Pulmonary artery endothelial cell (primary cell): ENCODE data around the gene GPNMB. TPM values are rescaled to one million over a fixed set of nuclear protein-coding genes. Genes with fewer than 3 reads are reported as not detected.

Source experiments
- DNase-seq: peaks from one replicate; pipeline ENCODE4 v3.0.0-alpha.2; 2011; ENCODE audit warnings: low read depth, low spot score
- total RNA-seq: library from RNA; depleted of rRNA; stranded (reverse); fragments of >200 nt; gene quantifications from 2 replicates; pipeline ENCODE4 v1.2.3, GENCODE V29; 2014

Gene GPNMB
- total RNA-seq, 1 donor from 2014 or later = 0.59 TPM

- DNase-seq = no peak
Observed at GRCh38 chr7:23228412-23228811, 18.2 kb upstream of the GPNMB start.

DNA sequence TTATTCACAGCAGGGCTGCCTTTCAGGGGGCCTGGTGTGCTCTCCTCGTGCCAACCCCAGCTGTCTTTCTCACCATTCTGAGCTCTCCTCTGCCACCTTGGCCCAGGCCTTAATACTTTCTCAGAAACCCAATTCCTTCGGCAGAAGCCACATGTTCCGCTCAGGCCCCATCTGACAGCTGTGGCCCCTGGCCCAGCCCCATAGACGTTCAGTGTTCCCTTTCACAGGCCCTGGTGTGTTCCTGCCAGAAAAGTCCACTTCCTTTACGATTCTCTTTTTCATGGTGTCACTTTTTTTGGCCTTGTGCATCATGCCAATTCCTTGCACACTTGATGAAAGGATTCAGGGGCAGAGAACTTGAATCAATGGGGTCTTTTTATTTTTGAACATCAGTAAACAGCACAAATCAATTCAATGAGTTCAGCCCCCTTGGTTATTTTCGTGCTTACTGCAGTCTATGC is 15.9 kb upstream of the GPNMB start:
- DNase-seq = no peak

DNA sequence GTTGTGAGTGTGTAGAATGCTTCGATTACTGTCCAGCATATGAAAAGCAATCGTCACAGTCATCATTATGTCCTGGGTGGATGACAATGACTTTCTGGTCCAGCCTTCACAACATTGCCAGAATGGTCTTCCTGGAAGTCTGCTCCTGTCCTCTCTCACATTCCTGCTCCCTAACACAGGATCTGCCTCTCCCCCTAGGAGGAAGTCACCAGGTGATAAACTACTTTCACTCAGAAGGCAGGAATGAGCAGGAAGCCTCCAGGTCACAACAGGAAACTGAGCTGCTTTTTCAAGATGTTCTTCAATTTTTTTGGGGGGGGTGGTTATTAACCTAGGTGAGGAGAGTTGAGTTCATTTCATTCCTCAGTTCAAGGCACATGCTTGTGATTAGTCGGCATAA is 13.6 kb upstream of the GPNMB start:
- DNase-seq = no peak

- no peak for DNase-seq
Observed at GRCh38 chr7:23234569-23235296, 11.8 kb upstream of the GPNMB start.

- no peak for DNase-seq
Observed at GRCh38 chr7:23235813-23236221, 10.8 kb upstream of the GPNMB start.

DNA sequence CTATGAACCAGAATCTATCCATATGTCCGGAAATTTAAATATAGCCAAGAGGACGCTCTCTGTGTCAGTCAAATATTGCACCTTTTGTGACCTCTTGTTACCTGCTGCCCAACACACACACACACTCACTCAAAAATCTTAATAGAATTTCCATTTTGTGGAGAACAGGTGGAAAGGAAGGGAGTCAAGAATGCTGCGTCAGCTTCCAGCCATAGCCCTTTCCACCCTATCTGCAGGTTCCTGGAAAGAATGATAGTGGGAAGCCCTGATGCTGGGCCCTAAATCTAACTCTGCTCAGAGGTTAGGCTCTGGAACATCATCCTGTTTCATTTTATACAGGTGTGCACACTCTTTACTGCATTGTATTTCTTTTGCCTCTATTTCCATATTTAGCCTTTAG is 9.6 kb upstream of the GPNMB start:
- no peak for DNase-seq

DNA sequence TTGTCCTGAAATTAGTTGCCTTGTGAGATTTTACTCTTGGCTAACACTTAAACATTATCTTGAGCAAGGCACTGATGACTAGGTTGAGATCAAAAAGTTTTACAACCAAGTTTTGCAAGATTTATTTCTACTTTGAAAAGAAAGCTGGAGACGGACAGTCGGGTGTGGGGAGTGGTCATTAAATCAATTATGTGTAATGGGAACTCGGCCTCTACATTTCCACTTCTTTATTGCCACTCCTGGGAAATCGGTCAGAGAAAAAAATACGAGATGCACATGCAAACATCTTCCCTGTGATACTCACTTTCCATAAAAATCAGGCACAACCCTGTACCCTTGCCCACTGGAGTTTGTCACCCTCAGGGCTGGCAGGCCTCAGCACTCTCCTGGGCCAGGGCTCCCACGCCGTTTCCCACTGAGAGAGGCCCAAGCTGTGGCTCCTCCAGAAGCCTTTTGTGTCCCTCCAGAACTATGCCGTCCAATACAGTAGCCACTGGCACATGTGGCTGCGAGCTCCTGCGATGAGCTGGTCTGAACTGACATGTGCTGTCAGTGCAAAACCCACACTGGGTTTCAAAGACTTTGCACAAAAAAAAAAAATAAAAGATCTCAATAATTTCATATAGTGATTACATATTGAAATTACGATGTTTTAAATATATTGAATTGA is 7.5 kb upstream of the GPNMB start:
- no peak for DNase-seq

- DNase-seq = no peak
Observed at GRCh38 chr7:23239698-23240097, 6.9 kb upstream of the GPNMB start.

DNA sequence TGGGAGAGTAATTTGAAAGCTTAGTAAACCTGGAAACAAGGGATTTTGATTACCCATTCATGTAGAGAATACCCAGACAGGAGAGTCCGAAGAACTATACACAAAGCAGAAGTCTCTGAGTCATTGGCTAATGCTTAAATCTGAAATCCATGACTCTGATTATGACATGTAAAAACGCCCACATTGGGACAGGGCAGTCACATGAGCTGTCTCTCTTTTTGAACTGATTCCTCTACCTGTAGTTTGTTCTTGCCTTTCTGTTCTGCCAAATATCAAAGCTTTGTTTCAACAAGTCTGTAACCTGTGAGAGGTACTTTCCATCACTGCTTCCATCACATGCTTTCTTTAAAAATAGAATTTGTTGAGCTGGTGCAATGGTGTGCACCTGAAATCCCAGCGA is 4.3 kb upstream of the GPNMB start:
- DNase-seq = no peak

DNA sequence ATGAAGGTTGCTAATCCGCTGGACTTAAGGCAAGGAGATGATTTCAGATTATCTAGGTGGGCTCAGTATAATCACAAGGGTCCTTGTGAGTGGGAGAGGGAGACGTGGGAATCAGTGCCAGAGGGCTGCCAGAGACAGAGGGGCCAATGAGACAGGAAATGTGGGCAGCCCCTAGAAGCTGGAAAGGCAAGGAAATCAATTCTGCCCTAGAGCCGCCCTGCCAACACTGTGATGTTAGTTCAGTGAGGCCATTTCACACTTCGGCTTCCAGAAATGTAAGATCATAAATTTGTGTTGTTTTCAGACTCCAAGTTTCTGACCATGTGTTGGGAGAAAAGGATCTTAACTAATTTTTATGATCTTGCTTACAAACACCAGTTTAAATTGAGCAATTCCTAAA is 3.6 kb upstream of the GPNMB start:
- DNase-seq = no peak

DNA sequence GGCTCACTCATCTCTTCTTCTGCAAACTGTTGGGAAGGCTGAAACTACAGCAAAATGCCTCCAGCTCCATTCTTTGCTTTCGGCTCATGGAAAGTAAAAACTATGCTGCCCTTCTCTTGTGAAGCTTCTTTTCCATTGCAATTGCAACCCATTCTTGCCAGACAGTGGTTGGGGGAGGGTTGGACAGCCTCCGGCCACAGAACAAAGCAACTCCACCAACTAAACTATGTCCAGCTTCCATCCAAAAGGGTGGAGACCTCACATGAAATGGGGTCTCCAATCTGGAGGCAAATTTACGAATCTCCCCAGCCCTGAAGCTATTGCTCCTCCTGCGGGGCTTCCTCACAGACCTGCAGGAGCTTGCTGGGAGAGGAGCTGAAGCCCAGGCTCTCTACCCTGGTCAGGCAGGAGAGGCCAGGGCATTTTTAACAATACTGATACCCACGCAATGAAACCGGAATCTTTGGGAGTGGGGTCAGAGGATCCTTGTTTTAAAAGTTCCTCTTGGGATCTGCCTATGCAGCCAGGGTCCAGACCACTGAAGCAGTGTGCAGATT is 549 bp downstream of the GPNMB start:
- no peak for DNase-seq

DNA sequence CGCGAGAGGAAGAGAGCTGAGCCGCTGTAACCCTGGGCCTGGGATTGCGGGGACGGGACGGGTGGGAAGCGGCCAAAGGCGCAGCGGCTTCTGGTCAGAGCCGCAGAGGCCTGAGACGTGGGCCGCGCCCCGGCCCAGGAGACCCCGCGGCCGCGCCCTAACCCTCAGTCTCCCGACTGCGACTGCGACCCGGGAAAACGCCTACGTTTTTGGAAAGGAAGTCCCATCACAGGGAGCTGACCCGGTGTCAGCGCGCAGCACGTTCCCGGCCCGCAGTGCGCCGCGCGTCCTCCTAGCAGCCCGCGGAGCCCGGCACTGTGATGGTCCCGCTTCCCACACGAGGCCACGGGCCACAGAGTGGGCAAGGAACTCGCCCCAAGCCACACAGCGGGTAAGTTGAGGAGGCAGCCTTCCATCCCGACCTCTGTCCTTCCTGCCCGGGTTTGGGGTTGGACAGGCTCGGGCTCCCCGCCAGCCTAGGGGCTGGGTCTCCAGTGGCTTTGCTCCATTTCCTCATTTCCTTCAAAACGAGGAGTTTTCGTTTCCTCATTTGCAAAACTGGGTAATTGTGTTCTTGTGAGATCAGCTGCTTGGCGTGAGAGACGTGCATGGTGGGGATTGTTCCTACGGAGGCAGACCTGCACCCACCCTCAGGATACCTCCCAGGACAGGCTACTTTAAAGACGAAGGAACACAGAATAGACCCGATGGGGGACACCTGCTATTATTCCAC is 1.2 kb downstream of the GPNMB start:
- no peak for DNase-seq

DNA sequence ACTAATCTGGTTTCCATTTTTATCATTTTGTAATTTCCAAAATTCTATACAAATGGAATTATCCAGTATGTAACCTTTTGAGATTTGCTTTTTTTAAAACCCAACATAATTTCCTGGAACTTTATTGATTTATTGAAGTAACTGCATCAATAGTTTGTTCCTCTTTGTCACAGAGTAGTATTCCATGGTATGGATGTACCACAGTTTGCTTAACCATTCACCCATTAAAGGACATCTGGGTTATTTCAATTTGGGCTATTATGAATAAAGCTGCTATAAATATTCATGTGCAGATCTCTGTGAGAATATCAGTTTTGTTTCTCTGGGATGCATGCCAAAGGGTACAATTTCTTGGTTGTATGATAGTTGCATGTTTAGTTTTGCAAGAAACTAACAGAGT is 2.9 kb downstream of the GPNMB start:
- no peak for DNase-seq

DNA sequence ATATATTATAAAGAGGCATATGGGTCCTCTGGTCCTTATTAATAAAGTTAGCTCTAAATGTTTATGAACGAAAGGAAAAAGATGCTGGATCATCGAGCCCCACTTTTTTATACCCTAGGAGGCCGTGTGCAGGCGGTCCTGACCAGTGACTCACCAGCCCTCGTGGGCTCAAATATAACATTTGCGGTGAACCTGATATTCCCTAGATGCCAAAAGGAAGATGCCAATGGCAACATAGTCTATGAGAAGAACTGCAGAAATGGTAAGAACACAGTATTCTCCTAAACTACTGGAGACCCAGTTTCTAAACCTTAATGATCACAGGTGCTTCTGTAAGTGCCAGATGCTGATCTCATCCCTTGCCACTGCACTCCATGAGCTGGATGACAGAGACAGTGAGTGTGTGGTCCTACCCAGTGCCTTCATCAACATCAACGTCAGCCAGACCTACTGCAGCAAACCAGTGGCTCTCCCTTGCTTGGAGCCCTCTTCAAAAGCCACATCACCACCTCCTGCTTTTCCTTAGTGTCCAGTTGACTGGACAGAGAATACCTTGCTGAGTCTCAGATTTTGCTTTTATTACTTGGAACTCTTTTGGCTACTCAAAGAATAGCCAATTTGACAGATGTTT is 7.6 kb downstream of the GPNMB start:
- DNase-seq = no peak

GRCh38 chr7:23256731-23257130 is 10.2 kb downstream of the GPNMB start:
- no peak for DNase-seq

- DNase-seq = no peak
Observed at GRCh38 chr7:23260371-23260770, 13.8 kb downstream of the GPNMB start.

- peak; percentile 7 for DNase-seq
Observed at GRCh38 chr7:23261843-23262452, 15.4 kb downstream of the GPNMB start.

DNA sequence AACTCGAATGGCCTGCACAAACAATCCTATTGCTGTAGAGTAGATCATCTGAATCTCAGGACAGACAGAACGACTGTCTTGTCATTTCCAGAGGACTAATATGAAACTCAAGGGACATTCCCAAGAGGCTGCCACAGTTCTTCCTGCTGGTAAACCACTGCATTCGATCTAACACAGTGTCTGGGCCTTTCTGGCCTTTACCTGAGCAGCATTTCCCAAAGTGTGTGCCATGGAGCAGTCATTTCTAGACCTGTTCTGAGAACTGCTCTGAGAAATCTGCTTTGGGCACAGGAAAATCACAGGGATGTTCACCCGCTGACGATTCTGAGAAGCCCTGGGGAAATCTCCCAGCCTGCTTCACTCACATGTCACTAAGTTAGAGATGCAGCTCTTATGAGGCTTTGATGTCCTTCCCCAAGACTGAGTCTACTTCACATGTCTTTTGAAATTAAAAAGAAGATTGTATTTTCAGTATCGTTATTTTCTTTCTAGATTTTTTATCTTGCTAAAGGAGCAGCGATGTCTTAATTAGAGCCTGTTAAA is 18.4 kb downstream of the GPNMB start:
- DNase-seq = no peak

DNA sequence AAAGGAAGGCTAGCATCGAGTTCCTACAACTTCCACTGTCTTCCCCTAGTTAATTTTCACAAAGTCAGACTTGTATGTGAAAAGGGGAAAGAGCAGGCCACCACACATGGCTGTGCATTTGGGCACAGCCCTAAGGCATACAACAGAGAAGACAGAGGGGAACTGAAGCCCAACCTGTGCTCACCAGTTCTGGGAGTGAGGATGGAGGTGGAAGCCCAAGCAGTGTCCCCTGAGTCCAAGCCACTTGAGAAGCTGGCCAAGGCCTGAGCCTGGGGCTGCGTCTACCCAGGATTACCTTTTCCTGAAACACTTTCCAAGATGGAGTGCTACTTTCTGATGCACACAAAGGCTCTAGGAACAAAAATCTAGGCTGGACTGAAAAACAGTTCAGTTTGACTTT is 20.3 kb downstream of the GPNMB start:
- no peak for DNase-seq

GRCh38 chr7:23267357-23267756 is 20.8 kb downstream of the GPNMB start:
- no peak for DNase-seq

GRCh38 chr7:23268167-23268566 is 21.6 kb downstream of the GPNMB start:
- no peak for DNase-seq
